LNCaP clone FGC (cell line): ENCODE results near the gene RNF112.

Source experiments
- DNase-seq: peaks from one replicate; pipeline ENCODE4 v3.0.0-alpha.2; 2011; ENCODE audit warnings: low read depth
- H3K4me3 ChIP-seq: 2 replicates; pipeline ENCODE4 v1.5.1; 2011; ENCODE audit warnings: mild to moderate bottlenecking, low read depth, low read length, control low read depth
- TF ChIP-seq, protein P1 (sequence below): IDR thresholded peaks from 2 replicates; pipeline ENCODE4 v1.5.1; 2012; ENCODE audit warnings: mild to moderate bottlenecking; ENCODE audit not compliant: control insufficient read depth, insufficient read depth; ENCODE audit errors: extremely low read depth

RNF112 gene

GRCh38 chr17:19369846-19370492 lies 41.1 kb upstream of the RNF112 start:
- no peak for DNase-seq
- TF ChIP-seq, protein P1, sequence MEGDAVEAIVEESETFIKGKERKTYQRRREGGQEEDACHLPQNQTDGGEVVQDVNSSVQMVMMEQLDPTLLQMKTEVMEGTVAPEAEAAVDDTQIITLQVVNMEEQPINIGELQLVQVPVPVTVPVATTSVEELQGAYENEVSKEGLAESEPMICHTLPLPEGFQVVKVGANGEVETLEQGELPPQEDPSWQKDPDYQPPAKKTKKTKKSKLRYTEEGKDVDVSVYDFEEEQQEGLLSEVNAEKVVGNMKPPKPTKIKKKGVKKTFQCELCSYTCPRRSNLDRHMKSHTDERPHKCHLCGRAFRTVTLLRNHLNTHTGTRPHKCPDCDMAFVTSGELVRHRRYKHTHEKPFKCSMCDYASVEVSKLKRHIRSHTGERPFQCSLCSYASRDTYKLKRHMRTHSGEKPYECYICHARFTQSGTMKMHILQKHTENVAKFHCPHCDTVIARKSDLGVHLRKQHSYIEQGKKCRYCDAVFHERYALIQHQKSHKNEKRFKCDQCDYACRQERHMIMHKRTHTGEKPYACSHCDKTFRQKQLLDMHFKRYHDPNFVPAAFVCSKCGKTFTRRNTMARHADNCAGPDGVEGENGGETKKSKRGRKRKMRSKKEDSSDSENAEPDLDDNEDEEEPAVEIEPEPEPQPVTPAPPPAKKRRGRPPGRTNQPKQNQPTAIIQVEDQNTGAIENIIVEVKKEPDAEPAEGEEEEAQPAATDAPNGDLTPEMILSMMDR: no peak
- H3K4me3 ChIP-seq: no peak overlapping the region

GRCh38 chr17:19370493-19370960 lies 40.5 kb upstream of the RNF112 start:
- no peak overlapping the region for H3K4me3 ChIP-seq
- DNase-seq: no peak
- TF ChIP-seq, protein P1: no peak

- DNase-seq: no peak
- TF ChIP-seq, protein P1: no peak
- no peak overlapping the region for H3K4me3 ChIP-seq
Observed at GRCh38 chr17:19371259-19372010, 39.6 kb upstream of the RNF112 start.

- no peak overlapping the region for H3K4me3 ChIP-seq
- no peak for DNase-seq
- TF ChIP-seq, protein P1: no peak
Observed at GRCh38 chr17:19372011-19372370, 39.0 kb upstream of the RNF112 start.

DNA sequence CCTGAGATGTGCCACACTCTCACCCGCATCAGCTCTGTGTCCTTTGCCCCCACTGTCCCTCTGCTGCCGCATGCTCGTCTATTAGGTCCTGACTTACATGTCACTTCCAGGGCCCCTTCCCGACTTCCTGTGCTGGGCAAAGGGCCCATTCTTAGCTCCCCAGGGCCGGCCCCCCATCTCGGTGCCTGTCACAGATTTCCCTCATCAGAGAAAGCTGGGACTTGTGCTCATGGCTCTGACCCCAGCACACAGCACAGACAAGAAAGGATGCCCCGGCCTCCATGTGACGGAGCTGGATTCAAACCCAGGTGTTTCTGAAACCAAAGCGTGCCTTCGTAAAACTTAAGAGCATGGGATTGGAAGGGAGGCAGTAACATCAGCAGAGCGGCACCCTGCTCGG lies 38.6 kb upstream of the RNF112 start:
- TF ChIP-seq, protein P1: no peak
- no peak for DNase-seq
- H3K4me3 ChIP-seq: no peak overlapping the region

- no peak for DNase-seq
- no peak overlapping the region for H3K4me3 ChIP-seq
- TF ChIP-seq, protein P1: no peak
Observed at GRCh38 chr17:19372866-19373504, 38.0 kb upstream of the RNF112 start.
